Activated T-helper 2 cell treated with anti-CD3 and anti-CD28 coated beads, Interferon-gamma antibody, Interleukin-2, Interleukin-4, amounts not matched to agents 10 μg/mL and 5 μg/mL and 100 μg/mL, durations not matched to agents 14 hours and 24 hours and 36 hours (primary cell): ENCODE data around the gene NUTM2D. TPM values are rescaled to one million over a fixed set of nuclear protein-coding genes. Genes with fewer than 3 reads are reported as not detected.
"Not testable (repeated sequence)": the region's sequence is repeated elsewhere in the genome, so short reads cannot be mapped to it uniquely, and the experiment has no call there.

Source experiments
- DNase-seq: peaks from one replicate; pipeline ENCODE4 v3.0.0; 2021; ENCODE audit warnings: low spot score
- H3K27ac Mint-ChIP-seq: one replicate; pipeline ENCODE4 v1.8.0; 2021; ENCODE audit warnings: mixed read lengths
- H3K27me3 Mint-ChIP-seq: one replicate; pipeline ENCODE4 v1.8.0; 2021; ENCODE audit warnings: low read depth, mixed read lengths
- H3K36me3 Mint-ChIP-seq: one replicate; pipeline ENCODE4 v1.8.0; 2021; ENCODE audit warnings: low read depth, mixed read lengths
- H3K4me1 Mint-ChIP-seq: one replicate; pipeline ENCODE4 v1.8.0; 2021; ENCODE audit warnings: low read depth, mixed read lengths
- H3K4me3 Mint-ChIP-seq: one replicate; pipeline ENCODE4 v1.8.0; 2021; ENCODE audit warnings: low read depth, mild to moderate bottlenecking, moderate library complexity, mixed read lengths
- H3K9me3 Mint-ChIP-seq: one replicate; pipeline ENCODE4 v1.8.0; 2021; ENCODE audit warnings: mixed read lengths
- intact Hi-C: fragments of 100-400 bp; cut with micrococcal nuclease; formaldehyde crosslinking; loops from one replicate; pipeline ENCODE4 v1.15.1; 2023
- total RNA-seq: library from RNA; stranded (reverse); gene quantifications from 2 replicates; pipeline ENCODE4 v1.2.3, GENCODE V29; 2022

The NUTM2D gene
- total RNA-seq, 1 donor from 2014 or later = 2.7 TPM

DNA sequence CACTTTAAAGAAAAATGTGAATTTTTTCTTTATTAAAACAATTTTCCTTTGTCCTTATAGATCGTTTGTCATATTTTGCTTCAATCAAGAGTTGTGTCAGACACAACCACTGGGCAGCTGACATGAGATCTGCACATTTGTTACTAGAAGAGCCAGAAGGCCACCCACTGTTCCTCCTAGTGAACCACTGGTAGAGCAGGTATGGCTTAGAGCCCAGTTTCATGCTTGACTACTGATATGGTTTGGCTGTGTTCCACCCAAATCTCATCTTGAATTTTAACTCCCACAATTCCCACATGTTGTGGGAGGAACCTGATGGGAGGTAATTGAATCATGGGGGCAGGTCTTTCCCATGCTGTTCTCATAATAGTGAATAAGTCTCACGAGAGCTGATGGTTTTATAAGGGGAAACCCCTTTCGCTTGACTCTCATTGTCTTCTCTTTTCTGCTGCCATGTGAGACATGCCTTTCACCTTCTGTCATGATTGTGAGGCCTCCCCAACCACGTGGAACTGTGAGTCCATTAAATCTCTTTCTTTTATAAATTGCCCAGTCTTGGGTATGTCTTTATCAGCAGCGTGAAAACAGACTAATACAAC, 28.3 kb downstream of the NUTM2D start:
- H3K27ac Mint-ChIP-seq, DNase-seq, H3K9me3 Mint-ChIP-seq, H3K36me3 Mint-ChIP-seq, H3K4me1 Mint-ChIP-seq, H3K27me3 Mint-ChIP-seq, H3K4me3 Mint-ChIP-seq, intact Hi-C loops: not testable (repeated sequence)

DNA sequence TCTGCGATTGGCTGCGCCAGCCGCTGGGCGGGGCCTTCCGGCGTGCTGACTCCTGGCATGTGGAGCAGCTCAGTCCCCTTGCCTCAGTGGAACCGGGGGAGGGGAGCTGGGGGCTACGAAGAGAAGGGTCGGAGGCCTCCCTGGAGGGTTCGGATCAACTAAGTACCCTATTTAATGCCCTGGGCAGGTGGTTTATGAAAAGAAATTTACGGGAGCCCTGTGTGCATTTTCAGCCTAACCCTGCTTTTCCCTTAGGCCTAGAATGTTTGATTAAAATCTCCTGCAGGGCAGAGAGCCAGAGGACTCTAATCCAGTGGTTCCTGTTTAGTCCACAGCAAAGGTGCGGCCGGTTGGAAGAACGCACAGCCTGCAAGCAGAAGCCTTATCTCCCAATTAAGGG, 33.8 kb downstream of the NUTM2D start:
- H3K9me3 Mint-ChIP-seq, H3K4me3 Mint-ChIP-seq, intact Hi-C loops, H3K4me1 Mint-ChIP-seq, DNase-seq, H3K36me3 Mint-ChIP-seq, H3K27ac Mint-ChIP-seq, H3K27me3 Mint-ChIP-seq: not testable (repeated sequence)

DNA sequence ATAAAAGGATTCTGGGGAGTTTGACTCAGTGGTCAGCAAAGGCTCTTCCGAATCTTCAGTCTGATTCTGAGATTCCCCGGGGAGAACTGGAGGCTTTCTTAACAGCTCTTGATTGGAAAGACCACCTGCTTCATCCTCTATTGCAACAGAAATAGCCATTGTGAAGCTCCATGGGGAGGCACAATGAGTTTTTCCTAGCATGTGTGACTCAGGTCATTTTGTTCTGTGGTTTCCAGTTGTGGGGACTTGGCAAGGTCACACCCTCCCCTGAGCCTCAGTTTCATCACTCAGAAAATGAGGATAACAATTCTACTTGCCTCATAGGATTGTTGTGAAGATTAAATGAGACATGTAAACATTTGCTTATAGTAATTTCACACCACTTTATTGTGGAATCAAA, 38.7 kb downstream of the NUTM2D start:
- intact Hi-C loops, H3K9me3 Mint-ChIP-seq, H3K4me1 Mint-ChIP-seq, H3K36me3 Mint-ChIP-seq, H3K27ac Mint-ChIP-seq, H3K27me3 Mint-ChIP-seq, H3K4me3 Mint-ChIP-seq, DNase-seq: not testable (repeated sequence)

DNA sequence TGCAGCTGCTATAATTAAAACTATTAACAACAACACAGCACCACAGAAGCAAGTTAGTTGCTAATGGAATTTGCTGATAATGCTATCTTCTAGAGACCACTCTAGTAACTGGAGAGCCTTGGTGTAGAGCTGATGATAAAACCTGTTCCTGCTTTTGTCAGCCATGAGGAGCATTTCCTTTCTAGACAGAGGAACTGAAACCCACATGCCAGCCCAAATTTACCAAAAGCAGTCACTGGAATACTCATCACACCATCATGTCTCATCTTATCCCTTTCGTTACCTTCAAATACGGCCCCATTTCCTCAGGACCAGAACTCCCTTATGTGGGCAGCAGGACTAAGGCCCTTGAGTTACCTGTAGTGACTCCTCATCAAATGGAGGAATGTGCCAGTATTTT, 40.9 kb downstream of the NUTM2D start:
- H3K27ac Mint-ChIP-seq, H3K36me3 Mint-ChIP-seq, DNase-seq, H3K27me3 Mint-ChIP-seq, H3K4me3 Mint-ChIP-seq, H3K9me3 Mint-ChIP-seq, intact Hi-C loops, H3K4me1 Mint-ChIP-seq: not testable (repeated sequence)

DNA sequence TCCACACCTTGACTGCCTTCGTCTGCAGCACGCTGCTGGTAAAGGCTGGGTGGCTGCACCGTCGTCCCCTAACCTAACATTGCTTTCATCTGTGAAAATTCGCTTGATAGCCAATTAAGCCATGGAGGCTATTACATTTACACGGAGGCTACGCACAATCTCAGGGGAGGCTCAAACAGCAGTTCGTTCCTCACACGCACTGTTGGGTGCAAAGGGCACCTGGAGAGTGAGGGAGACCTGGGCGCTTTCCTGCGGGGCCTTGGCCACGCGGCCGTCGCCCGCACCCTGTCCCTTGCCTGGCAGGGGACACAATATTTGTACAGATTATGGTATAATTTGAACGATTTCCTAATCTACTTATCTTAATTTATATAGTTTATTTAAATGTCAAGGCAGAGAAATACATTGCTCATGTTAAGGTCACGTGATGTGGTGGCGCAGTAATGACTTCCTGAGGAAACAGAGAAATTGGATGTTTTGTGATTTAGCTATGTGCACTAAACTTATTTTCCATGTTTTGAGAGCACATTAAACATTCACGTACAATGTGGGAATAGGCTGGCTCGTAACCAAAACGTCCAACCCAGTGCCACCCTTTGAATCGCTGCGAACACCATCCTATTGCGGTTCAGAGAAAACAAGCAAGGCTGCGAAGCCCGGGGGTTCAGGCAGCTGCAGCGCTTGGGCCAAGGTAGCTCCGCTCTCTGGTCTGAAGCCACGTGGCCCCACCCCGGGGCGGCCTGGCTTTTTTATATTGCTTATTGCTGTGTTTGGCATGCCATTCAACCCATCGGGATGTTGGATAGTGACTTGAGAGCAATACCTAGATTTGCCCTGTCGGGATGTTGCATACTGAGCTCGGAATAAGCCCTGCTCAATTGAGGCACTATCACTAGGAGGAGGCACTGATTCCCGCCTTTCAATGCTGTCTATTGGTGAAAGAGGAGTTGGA, 50.2 kb downstream of the NUTM2D start:
- DNase-seq, H3K27ac Mint-ChIP-seq, H3K9me3 Mint-ChIP-seq, intact Hi-C loops, H3K36me3 Mint-ChIP-seq, H3K4me3 Mint-ChIP-seq, H3K4me1 Mint-ChIP-seq: not testable (repeated sequence)
- peaks cover 36% of the 10 kb centered on the region for H3K27me3 Mint-ChIP-seq

DNA sequence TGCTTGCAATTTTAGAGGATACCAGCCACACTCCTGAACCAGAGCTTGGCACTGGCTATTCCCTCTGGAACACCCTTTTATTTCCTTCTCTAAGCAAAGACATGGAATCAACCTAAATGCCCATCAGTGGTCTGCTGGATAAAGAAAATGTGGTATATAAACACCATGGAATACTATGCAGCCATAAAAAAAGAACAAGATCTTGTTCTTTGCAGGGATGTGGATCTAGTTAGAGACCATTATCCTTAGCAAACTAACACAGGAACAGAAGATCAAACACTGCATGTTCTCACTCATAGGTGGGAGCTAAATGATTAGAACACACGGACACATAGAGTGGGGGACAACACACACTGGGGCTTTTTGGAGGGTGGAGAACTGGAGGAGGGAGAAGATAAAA, 56.4 kb downstream of the NUTM2D start:
- H3K4me1 Mint-ChIP-seq, H3K36me3 Mint-ChIP-seq, DNase-seq, intact Hi-C loops, H3K27ac Mint-ChIP-seq, H3K4me3 Mint-ChIP-seq, H3K9me3 Mint-ChIP-seq: not testable (repeated sequence)
- peaks cover 29% of the 10 kb centered on the region for H3K27me3 Mint-ChIP-seq

Other genes with a start within 250 kb of the NUTM2D start
- 0.07 and 0.30 TPM in 2 replicates for gene NUTM2A, start 132.3 kb upstream of the NUTM2D start, total RNA-seq
- gene MINPP1, start 147.1 kb downstream of the NUTM2D start, total RNA-seq = 13.4 and 14.1 TPM in 2 replicates